ENCODE data around the gene ELAVL2. TPM values are rescaled to one million over a fixed set of nuclear protein-coding genes. Genes with fewer than 3 reads are reported as not detected.

The ELAVL2 gene
- polyA plus RNA-seq, 2 of the 4 experiments (the other 2 are of a cell fraction), result 0.03 to 0.13 TPM

DNA sequence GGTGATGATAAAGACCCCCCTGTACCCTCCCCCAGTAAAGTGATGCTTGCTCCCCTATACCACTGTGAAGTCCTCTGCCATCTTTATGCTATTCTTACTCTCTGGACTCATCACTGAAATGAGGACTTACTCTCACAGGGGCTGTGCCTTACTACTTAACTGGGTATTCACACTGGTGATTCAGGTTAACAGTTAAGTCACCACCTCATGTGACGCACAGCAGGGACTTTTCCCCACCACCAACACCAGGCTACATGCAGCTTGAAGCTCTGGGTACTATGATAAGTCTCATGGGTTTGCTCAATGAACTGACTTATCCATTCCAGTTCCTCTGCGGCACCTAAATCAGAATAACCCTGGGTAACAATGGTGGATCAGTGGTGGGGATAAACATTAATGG lies 163.7 kb downstream of the ELAVL2 start:
- H3K4me3 ChIP-seq, result no peak overlapping the region
- no peak overlapping the region for H3K4me2 ChIP-seq
- ChIA-PET POLR2A (no interaction called here), CTCF (no interaction called here)
- no peak for DNase-seq (ENCODE audit: low read depth in 1 of 2, low spot score in 1 of 2)
- ATAC-seq, result no peak
- TF ChIP-seq HMGXB4 (CRISPR knock-in tag; IDR thresholded peaks at IDR 0.05; ENCODE audit: borderline replicate concordance) (no peak), NR3C1 (IDR thresholded peaks at IDR 0.05) (no peak), POLR2AphosphoS2 (conservative IDR thresholded peaks at IDR 0.05; ENCODE audit: low read length) (no peak), HOXA7 (CRISPR knock-in tag; IDR thresholded peaks at IDR 0.05) (no peak)
- TF ChIP-seq, protein P1, sequence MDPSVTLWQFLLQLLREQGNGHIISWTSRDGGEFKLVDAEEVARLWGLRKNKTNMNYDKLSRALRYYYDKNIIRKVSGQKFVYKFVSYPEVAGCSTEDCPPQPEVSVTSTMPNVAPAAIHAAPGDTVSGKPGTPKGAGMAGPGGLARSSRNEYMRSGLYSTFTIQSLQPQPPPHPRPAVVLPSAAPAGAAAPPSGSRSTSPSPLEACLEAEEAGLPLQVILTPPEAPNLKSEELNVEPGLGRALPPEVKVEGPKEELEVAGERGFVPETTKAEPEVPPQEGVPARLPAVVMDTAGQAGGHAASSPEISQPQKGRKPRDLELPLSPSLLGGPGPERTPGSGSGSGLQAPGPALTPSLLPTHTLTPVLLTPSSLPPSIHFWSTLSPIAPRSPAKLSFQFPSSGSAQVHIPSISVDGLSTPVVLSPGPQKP (IDR thresholded peaks at IDR 0.05; ENCODE audit: low read depth, low read length), result no peak
- TF ChIP-seq, protein P2, sequence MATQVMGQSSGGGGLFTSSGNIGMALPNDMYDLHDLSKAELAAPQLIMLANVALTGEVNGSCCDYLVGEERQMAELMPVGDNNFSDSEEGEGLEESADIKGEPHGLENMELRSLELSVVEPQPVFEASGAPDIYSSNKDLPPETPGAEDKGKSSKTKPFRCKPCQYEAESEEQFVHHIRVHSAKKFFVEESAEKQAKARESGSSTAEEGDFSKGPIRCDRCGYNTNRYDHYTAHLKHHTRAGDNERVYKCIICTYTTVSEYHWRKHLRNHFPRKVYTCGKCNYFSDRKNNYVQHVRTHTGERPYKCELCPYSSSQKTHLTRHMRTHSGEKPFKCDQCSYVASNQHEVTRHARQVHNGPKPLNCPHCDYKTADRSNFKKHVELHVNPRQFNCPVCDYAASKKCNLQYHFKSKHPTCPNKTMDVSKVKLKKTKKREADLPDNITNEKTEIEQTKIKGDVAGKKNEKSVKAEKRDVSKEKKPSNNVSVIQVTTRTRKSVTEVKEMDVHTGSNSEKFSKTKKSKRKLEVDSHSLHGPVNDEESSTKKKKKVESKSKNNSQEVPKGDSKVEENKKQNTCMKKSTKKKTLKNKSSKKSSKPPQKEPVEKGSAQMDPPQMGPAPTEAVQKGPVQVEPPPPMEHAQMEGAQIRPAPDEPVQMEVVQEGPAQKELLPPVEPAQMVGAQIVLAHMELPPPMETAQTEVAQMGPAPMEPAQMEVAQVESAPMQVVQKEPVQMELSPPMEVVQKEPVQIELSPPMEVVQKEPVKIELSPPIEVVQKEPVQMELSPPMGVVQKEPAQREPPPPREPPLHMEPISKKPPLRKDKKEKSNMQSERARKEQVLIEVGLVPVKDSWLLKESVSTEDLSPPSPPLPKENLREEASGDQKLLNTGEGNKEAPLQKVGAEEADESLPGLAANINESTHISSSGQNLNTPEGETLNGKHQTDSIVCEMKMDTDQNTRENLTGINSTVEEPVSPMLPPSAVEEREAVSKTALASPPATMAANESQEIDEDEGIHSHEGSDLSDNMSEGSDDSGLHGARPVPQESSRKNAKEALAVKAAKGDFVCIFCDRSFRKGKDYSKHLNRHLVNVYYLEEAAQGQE (IDR thresholded peaks at IDR 0.05), result no peak
- WGBS (ENCODE audit: missing lambda C conversion rate), result 8% methylated on average over 2 of the region's 2 CpGs
- no peaks in the 10 kb centered on the region for H3K9me3 ChIP-seq
- H3K4me1 ChIP-seq, result no peaks in the 10 kb centered on the region
- FAIRE-seq, result no peak
- H3K27ac ChIP-seq, result no peak overlapping the region

GRCh38 chr9:23659346-23660006 lies 166.6 kb downstream of the ELAVL2 start:
- ATAC-seq (no peak), DNase-seq (ENCODE audit: low read depth in 1 of 2, low spot score in 1 of 2) (no peak), FAIRE-seq (no peak)
- ChIA-PET CTCF (no interaction called here), POLR2A (no interaction called here)
- no peak overlapping the region for H3K27ac ChIP-seq
- WGBS (ENCODE audit: missing lambda C conversion rate), result 18% methylated on average over 6 of the region's 6 CpGs
- H3K4me1 ChIP-seq, result no peaks in the 10 kb centered on the region
- H3K4me2 ChIP-seq, result no peak overlapping the region
- TF ChIP-seq ZSCAN20 (CRISPR knock-in tag; IDR thresholded peaks at IDR 0.05) (no peak), RFX5 (IDR thresholded peaks at IDR 0.05) (no peak), HOXA7 (CRISPR knock-in tag; IDR thresholded peaks at IDR 0.05) (no peak), SMC3 (IDR thresholded peaks at IDR 0.05) (no peak), GATA3 (IDR thresholded peaks at IDR 0.05; ENCODE audit: borderline replicate concordance) (no peak), RAD21 (conservative IDR thresholded peaks at IDR 0.05 in 1 of 2, IDR thresholded peaks at IDR 0.05 in 1 of 2) (no peak), EHMT2 (IDR thresholded peaks at IDR 0.05; ENCODE audit: low read depth) (no peak), PBX3 (IDR thresholded peaks at IDR 0.05) (no peak), ZC3H11A (IDR thresholded peaks at IDR 0.05) (no peak), EP300 (IDR thresholded peaks at IDR 0.05) (no peak), CHD2 (IDR thresholded peaks at IDR 0.05; ENCODE audit: low read length, partially characterized antibody) (no peak), CHD4 (IDR thresholded peaks at IDR 0.05; ENCODE audit: borderline replicate concordance) (no peak)
- TF ChIP-seq, protein P3, sequence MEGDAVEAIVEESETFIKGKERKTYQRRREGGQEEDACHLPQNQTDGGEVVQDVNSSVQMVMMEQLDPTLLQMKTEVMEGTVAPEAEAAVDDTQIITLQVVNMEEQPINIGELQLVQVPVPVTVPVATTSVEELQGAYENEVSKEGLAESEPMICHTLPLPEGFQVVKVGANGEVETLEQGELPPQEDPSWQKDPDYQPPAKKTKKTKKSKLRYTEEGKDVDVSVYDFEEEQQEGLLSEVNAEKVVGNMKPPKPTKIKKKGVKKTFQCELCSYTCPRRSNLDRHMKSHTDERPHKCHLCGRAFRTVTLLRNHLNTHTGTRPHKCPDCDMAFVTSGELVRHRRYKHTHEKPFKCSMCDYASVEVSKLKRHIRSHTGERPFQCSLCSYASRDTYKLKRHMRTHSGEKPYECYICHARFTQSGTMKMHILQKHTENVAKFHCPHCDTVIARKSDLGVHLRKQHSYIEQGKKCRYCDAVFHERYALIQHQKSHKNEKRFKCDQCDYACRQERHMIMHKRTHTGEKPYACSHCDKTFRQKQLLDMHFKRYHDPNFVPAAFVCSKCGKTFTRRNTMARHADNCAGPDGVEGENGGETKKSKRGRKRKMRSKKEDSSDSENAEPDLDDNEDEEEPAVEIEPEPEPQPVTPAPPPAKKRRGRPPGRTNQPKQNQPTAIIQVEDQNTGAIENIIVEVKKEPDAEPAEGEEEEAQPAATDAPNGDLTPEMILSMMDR (IDR thresholded peaks at IDR 0.05), result no peak
- no peaks in the 10 kb centered on the region for H3K9me3 ChIP-seq
- no peak overlapping the region for H3K4me3 ChIP-seq
